Naive thymus-derived CD4-positive, alpha-beta T cell (primary cell): ENCODE data around the gene TTC39C. TPM values are rescaled to one million over a fixed set of nuclear protein-coding genes. Genes with fewer than 3 reads are reported as not detected.

Source experiments
- ATAC-seq: fragments of 150-1000 bp; cut with Tn5 transposase; 2 replicates; pipeline ENCODE4 v1.10.0; 2021; ENCODE audit warnings: mild to moderate bottlenecking, moderate library complexity
- CTCF ChIA-PET: fragments of 350-600 bp; sonication (Branson Sonifier 250); formaldehyde crosslinking; loops from one replicate; lab custom pipeline; 2021; ENCODE audit warnings: antibody characterized with exemption; lab: Charles Lee
- POLR2A ChIA-PET: fragments of 350-600 bp; sonication (Branson Sonifier 250); formaldehyde crosslinking; loops from one replicate; lab custom pipeline; 2021; ENCODE audit warnings: antibody characterized with exemption, inconsistent platforms; lab: Charles Lee
- DNase-seq, 9 donors: peaks; one replicate each; pipeline versions ENCODE4 v3.0.0 to v3.0.0-alpha.2; 2020 to 2022; ENCODE audit warnings: mixed read lengths in 1 of 9
- H3K27ac ChIP-seq: one replicate; pipeline ENCODE4 v1.7.0; 2013; ENCODE audit warnings: mild to moderate bottlenecking, low read depth, low read length, moderate library complexity
- H3K27me3 ChIP-seq, 2 donors: one replicate each; pipeline ENCODE4 v1.7.0; 2013; ENCODE audit warnings: low read length in 2 of 2, mild to moderate bottlenecking in 2 of 2, moderate library complexity in 2 of 2; ENCODE audit not compliant: control insufficient read depth in 2 of 2, insufficient read depth in 2 of 2
- H3K36me3 ChIP-seq, 3 experiments: 1 replicate in 2 of 3; 2 replicates in 1 of 3; pipeline ENCODE4 v1.7.0; 2013; ENCODE audit warnings: low read length in 3 of 3, mild to moderate bottlenecking in 3 of 3, moderate library complexity in 1 of 3; ENCODE audit not compliant: insufficient read depth in 3 of 3, control insufficient read depth in 2 of 3
- H3K4me1 ChIP-seq, 2 donors: one replicate each; pipeline ENCODE4 v1.7.0; 2013; ENCODE audit warnings: low read length in 2 of 2, mild to moderate bottlenecking in 2 of 2, moderate library complexity in 1 of 2; ENCODE audit not compliant: control insufficient read depth in 2 of 2, insufficient read depth in 2 of 2
- H3K4me3 ChIP-seq: 2 replicates; pipeline ENCODE4 v1.7.0; 2013; ENCODE audit warnings: mild to moderate bottlenecking, low read length
- H3K9me3 ChIP-seq, 3 experiments: 1 replicate in 2 of 3; 2 replicates in 1 of 3; pipeline ENCODE4 v1.7.0; 2013; ENCODE audit warnings: low read length in 3 of 3; ENCODE audit not compliant: control insufficient read depth in 2 of 3
- H3K27ac Mint-ChIP-seq, 9 donors: one replicate each; pipeline ENCODE4 v1.8.0; 2020 to 2022; ENCODE audit warnings: mixed read lengths in 9 of 9, mild to moderate bottlenecking in 8 of 9, moderate library complexity in 5 of 9, inconsistent platforms in 2 of 9
- H3K27me3 Mint-ChIP-seq, 5 donors: one replicate each; pipeline ENCODE4 v1.8.0; 2021 to 2022; ENCODE audit warnings: mixed read lengths in 5 of 5, mild to moderate bottlenecking in 1 of 5
- H3K36me3 Mint-ChIP-seq, 5 donors: one replicate each; pipeline ENCODE4 v1.8.0; 2020 to 2022; ENCODE audit warnings: mixed read lengths in 5 of 5, mild to moderate bottlenecking in 3 of 5, inconsistent platforms in 1 of 5
- H3K4me1 Mint-ChIP-seq, 7 donors: one replicate each; pipeline ENCODE4 v1.8.0; 2020 to 2022; ENCODE audit warnings: mixed read lengths in 7 of 7, mild to moderate bottlenecking in 3 of 7, inconsistent platforms in 1 of 7
- H3K4me3 Mint-ChIP-seq, 10 donors: one replicate each; pipeline ENCODE4 v1.8.0; 2020 to 2022; ENCODE audit warnings: mild to moderate bottlenecking in 10 of 10, mixed read lengths in 10 of 10, moderate library complexity in 6 of 10, inconsistent platforms in 2 of 10
- H3K9me3 Mint-ChIP-seq, 11 donors: one replicate each; pipeline ENCODE4 v1.8.0; 2020 to 2022; ENCODE audit warnings: mixed read lengths in 11 of 11, mild to moderate bottlenecking in 4 of 11, inconsistent platforms in 1 of 11, moderate library complexity in 1 of 11
- intact Hi-C, 2 donors: fragments of 100-400 bp; cut with micrococcal nuclease; formaldehyde crosslinking; loops; one replicate each; pipeline ENCODE4 v1.15.1; 2023
- polyA plus RNA-seq, 2 donors: library from polyadenylated mRNA; unstranded; fragments of 300-500 nt; fragmentation: Illumina TruSeq; gene quantifications; one replicate each; pipeline ENCODE4 v1.2.3, GENCODE V29; 2021
- total RNA-seq, 6 experiments: library from RNA in 5 of 6; stranded (reverse) in 5 of 6; gene quantifications; 1 replicate in 5 of 6; 2 replicates in 1 of 6; pipeline ENCODE4 v1.2.3 and lab custom pipeline; 2021 to 2026

The TTC39C gene
- total and polyA plus RNA-seq, 7 experiments from 2014 or later = 51.4 to 98.8 (median 87.7) TPM

GRCh38 chr18:23970161-23971096 is 44.1 kb upstream of the TTC39C start:
- Mint-ChIP-seq H3K9me3 (peaks cover 0 to 3% (median 0%) of the 10 kb centered on the region in 11 donors), H3K27ac (peak overlapping the region; percentile 87 to 99 (median 90)), H3K4me1 (peaks cover 29 to 69% (median 67%) of the 10 kb centered on the region in 7 donors), H3K36me3 (peaks cover 0 to 19% (median 0%) of the 10 kb centered on the region in 5 donors), H3K27me3 (peaks cover 0 to 13% (median 0%) of the 10 kb centered on the region in 5 donors), H3K4me3 (peak overlapping the region; percentile 32 to 79 (median 66))
- DNase-seq (peak in 7 of 9 donors; percentile 68 to 82 (median 76)), ATAC-seq (peak; percentile 62)
- Histone ChIP-seq H3K36me3 (no peaks in the 10 kb centered on the region), H3K27ac (peak overlapping the region; percentile 46), H3K4me3 (no peak overlapping the region), H3K4me1 (peaks cover 37 to 74% of the 10 kb centered on the region in 2 donors), H3K27me3 (no peaks in the 10 kb centered on the region), H3K9me3 (no peaks in the 10 kb centered on the region)
- CTCF ChIA-PET = interaction anchor here (0.7 kb wide), 1 partner anchor 490 kb away, joined by 3 read pairs; no protein-coding TSS in a partner anchor
- intact Hi-C loops = loop anchor here (1.0 to 2.0 kb wide), 8 partner anchors 8 to 44 kb away; partner anchors contain the start of gene TTC39C (in 1 of the 2)
- POLR2A ChIA-PET = interaction anchor here (0.7 to 3.7 kb wide), 5 partner anchors 16 to 50 kb away, joined by 3 to 12 read pairs (median 4); no protein-coding TSS in a partner anchor

GRCh38 chr18:23971097-23971440 is 43.5 kb upstream of the TTC39C start:
- intact Hi-C loops = loop anchor here (2.0 kb wide), 4 partner anchors 22 to 44 kb away; partner anchors contain the start of gene TTC39C (in 1 of the 2)
- Mint-ChIP-seq H3K4me3 (peak overlapping the region in 5 of 10 donors; percentile 61 to 79 (median 70)), H3K27me3 (peaks cover 0 to 18% (median 0%) of the 10 kb centered on the region in 5 donors), H3K36me3 (peaks cover 0 to 21% (median 0%) of the 10 kb centered on the region in 5 donors), H3K9me3 (peaks cover 0 to 3% (median 0%) of the 10 kb centered on the region in 11 donors), H3K4me1 (peaks cover 25 to 63% (median 60%) of the 10 kb centered on the region in 7 donors), H3K27ac (peak overlapping the region in 8 of 9 donors; percentile 89 to 99 (median 93))
- ChIA-PET POLR2A (interaction anchor here (1.3 to 3.7 kb wide), 5 partner anchors 10 to 45 kb away, joined by 3 to 12 read pairs (median 5); no protein-coding TSS in a partner anchor), CTCF (interaction anchor here (0.7 to 1.2 kb wide), 2 partner anchors 22 to 490 kb away, joined by 3 read pairs; no protein-coding TSS in a partner anchor)
- peaks cover 33 to 69% of the 10 kb centered on the region in 2 donors for H3K4me1 ChIP-seq
- H3K27ac ChIP-seq = peak overlapping the region; percentile 46
- H3K4me3 ChIP-seq = no peak overlapping the region
- ATAC-seq (no peak), DNase-seq (no peak)
- H3K9me3 ChIP-seq = no peaks in the 10 kb centered on the region
- H3K36me3 ChIP-seq = no peaks in the 10 kb centered on the region
- H3K27me3 ChIP-seq = no peaks in the 10 kb centered on the region

GRCh38 chr18:23971666-23972230 is 42.8 kb upstream of the TTC39C start:
- ChIA-PET POLR2A (interaction anchor here (0.6 to 3.7 kb wide), 10 partner anchors 9 to 44 kb away, joined by 3 to 12 read pairs (median 4); no protein-coding TSS in a partner anchor), CTCF (interaction anchor here (0.6 to 1.2 kb wide), 3 partner anchors 21 to 85 kb away, joined by 3 to 4 read pairs (median 3); no protein-coding TSS in a partner anchor)
- Histone ChIP-seq H3K27me3 (no peaks in the 10 kb centered on the region), H3K4me3 (no peak overlapping the region), H3K4me1 (peaks cover 31 to 62% of the 10 kb centered on the region in 2 donors), H3K9me3 (no peaks in the 10 kb centered on the region), H3K36me3 (no peaks in the 10 kb centered on the region), H3K27ac (no peak overlapping the region)
- Mint-ChIP-seq H3K27ac (peak overlapping the region in 6 of 9 donors; percentile 23 to 86 (median 58)), H3K27me3 (peaks cover 0 to 24% (median 0%) of the 10 kb centered on the region in 5 donors), H3K4me3 (no peak overlapping the region), H3K36me3 (peaks cover 0 to 26% (median 0%) of the 10 kb centered on the region in 5 donors), H3K9me3 (peaks cover 0 to 7% (median 2%) of the 10 kb centered on the region in 11 donors), H3K4me1 (peaks cover 23 to 65% (median 57%) of the 10 kb centered on the region in 7 donors)
- DNase-seq (no peak), ATAC-seq (no peak)
- intact Hi-C loops = loop anchor here (2.0 kb wide), 4 partner anchors 21 to 43 kb away; partner anchors contain the start of gene TTC39C (in 1 of the 2)

GRCh38 chr18:23972453-23972852 is 42.1 kb upstream of the TTC39C start:
- Mint-ChIP-seq H3K9me3 (peaks cover 0 to 12% (median 5%) of the 10 kb centered on the region in 11 donors), H3K27me3 (peaks cover 0 to 29% (median 0%) of the 10 kb centered on the region in 5 donors), H3K27ac (peak overlapping the region; percentile 6 to 84 (median 74)), H3K36me3 (peaks cover 0 to 31% (median 3%) of the 10 kb centered on the region in 5 donors), H3K4me3 (peak overlapping the region in 4 of 10 donors; percentile 10 to 32 (median 18)), H3K4me1 (peaks cover 19 to 65% (median 54%) of the 10 kb centered on the region in 7 donors)
- no peak overlapping the region for H3K4me3 ChIP-seq
- DNase-seq (no peak), ATAC-seq (peak; percentile 36)
- CTCF ChIA-PET = interaction anchor here (0.8 to 1.2 kb wide), 2 partner anchors 20 to 36 kb away, joined by 3 to 4 read pairs; no protein-coding TSS in a partner anchor
- POLR2A ChIA-PET = interaction anchor here (0.8 to 1.7 kb wide), 4 partner anchors 8 to 41 kb away, joined by 3 to 5 read pairs (median 4); no protein-coding TSS in a partner anchor
- H3K36me3 ChIP-seq = no peaks in the 10 kb centered on the region
- no peaks in the 10 kb centered on the region for H3K9me3 ChIP-seq
- no peaks in the 10 kb centered on the region for H3K27me3 ChIP-seq
- no peak overlapping the region for H3K27ac ChIP-seq
- intact Hi-C loops = no loop called here
- H3K4me1 ChIP-seq = peaks cover 25 to 55% of the 10 kb centered on the region in 2 donors

- peak overlapping the region in 5 of 9 donors; percentile 60 to 90 (median 71) for H3K27ac Mint-ChIP-seq
- DNase-seq = no peak
- no peaks in the 10 kb centered on the region for H3K36me3 ChIP-seq
- H3K27me3 Mint-ChIP-seq = peaks cover 0 to 29% (median 0%) of the 10 kb centered on the region in 5 donors
- no peak for ATAC-seq
- H3K4me1 ChIP-seq = peaks cover 19% of the 10 kb centered on the region in 2 donors
- H3K36me3 Mint-ChIP-seq = peaks cover 0 to 27% (median 4%) of the 10 kb centered on the region in 5 donors
- ChIA-PET POLR2A (interaction anchor here (0.6 to 3.5 kb wide), 6 partner anchors 8 to 34 kb away, joined by 3 to 14 read pairs (median 4); no protein-coding TSS in a partner anchor), CTCF (interaction anchor here (1.4 kb wide), 1 partner anchor 34 kb away, joined by 4 read pairs; no protein-coding TSS in a partner anchor)
- H3K9me3 ChIP-seq = no peaks in the 10 kb centered on the region
- H3K9me3 Mint-ChIP-seq = peaks cover 0 to 18% (median 6%) of the 10 kb centered on the region in 11 donors
- H3K4me1 Mint-ChIP-seq = peaks cover 12 to 51% (median 35%) of the 10 kb centered on the region in 7 donors
- intact Hi-C loops = no loop called here
- H3K27me3 ChIP-seq = no peaks in the 10 kb centered on the region
- no peak overlapping the region for H3K27ac ChIP-seq
- H3K4me3 ChIP-seq = no peak overlapping the region
- H3K4me3 Mint-ChIP-seq = no peak overlapping the region
These were observed 37.5 kb upstream of the TTC39C start for GRCh38 chr18:23977103-23977502.
